Activated naive CD4-positive, alpha-beta T cell (primary cell): Measurements from ENCODE around the gene FH.

Source experiments
- DNase-seq, 4 experiments: peaks; one replicate each; lab custom pipeline; 2025; lab: John Stamatoyannopoulos, UW

The FH gene

DNA sequence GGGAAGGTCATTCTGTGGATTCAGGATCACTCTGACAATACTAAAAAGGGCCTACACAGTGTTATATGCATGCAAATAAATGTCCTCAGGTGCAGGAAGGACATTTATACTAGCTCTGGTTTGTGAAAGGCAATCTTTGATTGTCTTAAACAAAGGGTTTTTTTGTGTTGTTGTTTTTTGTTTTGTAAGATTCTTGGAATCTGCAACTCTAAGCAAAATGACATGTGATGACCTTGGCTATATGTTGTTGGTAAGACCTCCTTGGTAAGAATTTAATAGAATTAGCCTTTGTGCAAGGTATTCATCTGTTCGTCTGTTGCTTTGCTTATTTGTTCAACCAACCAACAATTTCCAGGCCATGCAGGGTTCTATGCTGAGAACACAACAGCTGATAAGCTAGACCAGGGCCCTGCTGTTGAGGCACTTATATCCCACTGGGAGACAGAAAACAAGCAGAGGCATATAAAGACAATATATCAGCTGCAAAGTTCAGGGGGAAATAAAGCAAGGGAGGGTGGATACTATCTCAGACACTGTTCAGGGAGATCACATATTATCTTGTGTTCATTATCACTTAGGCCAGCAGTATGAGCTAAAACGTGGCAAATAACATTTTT is 60.3 kb downstream of the FH start:
- no peak for DNase-seq

DNA sequence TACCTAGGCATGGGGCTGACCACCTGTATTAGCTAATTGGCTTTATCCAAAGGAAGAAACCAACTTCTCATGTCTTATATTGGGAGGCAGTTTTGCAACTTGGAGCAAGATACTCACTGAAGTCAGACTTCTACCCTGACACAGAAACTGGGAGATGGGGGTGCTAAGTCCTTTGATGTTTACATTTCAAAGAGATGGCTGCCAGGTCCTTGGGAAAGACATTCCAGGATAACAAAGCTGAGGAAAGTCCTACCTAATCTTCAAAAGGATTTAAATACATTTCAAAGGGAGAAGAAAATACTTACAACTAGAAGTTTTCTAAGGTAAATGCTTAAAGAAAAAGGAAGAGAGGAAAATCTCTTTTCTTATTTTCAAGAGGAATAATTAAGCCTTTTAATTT is 62.1 kb downstream of the FH start:
- no peak for DNase-seq

- no peak for DNase-seq
Measured at GRCh38 chr1:241456743-241457142, 62.8 kb downstream of the FH start.

GRCh38 chr1:241453732-241454131 is 65.8 kb downstream of the FH start:
- DNase-seq: no peak

DNA sequence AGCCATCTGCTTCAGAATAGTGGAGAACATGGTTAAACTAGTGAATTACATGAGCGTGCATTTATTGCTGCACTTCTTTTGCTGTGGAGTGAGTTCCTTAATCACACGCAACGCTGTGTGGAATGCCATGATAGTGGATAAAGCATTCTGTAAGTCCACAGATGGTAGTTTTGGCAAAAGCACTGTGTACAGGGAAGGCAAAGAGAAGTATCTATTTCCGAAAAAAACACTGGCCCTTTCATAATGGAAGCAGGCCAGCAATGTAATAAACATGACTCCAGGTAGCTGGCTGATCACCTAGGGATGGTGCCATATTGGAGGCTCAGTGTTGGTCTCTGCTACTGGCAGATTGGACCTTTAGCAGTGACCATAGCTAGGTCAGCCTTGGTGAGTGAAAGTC is 67.6 kb downstream of the FH start:
- no peak for DNase-seq
